T47D (cell line): ENCODE measurements around the gene VGLL1.

Experiments used
- DNase-seq, 2 experiments: peaks; one replicate each; pipeline versions ENCODE4 v3.0.0 to v3.0.0-alpha.2; 2011 to 2012; ENCODE audit warnings: low read depth in 1 of 2, low spot score in 1 of 2
- JUND ChIP-seq: IDR thresholded peaks from 2 replicates; pipeline ENCODE4 v1.6.1; 2012; ENCODE audit warnings: low read depth
- in situ Hi-C: cut with HindIII; loops from 2 replicates; pipeline ENCODE4 v1.10.0; 2016; ENCODE audit warnings: low sequenced_read_pairs, low pct_unique_long_range_greater_than_20kb

VGLL1 gene

DNA sequence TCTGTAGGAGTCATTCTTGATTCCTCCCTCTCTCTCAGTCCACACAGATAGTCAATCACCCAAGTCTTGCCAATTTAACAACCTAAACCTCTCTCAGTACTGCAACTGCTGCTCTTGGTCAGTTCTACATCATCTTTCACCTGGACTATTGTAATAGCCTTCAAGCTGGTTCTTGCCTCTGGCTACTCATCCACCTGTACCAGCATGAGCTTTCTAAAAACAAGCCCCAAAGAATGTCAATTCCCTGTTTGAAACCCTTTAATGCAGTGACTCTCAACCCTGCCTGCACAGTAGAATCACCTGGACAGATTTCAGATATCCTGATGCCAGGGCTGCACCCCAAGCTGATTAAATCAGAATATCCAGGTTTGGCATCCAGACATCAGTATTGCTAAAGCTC is 48.3 kb downstream of the VGLL1 start:
- in situ Hi-C loops, result no loop called here
- no peak for TF ChIP-seq JUND
- no peak for DNase-seq

DNA sequence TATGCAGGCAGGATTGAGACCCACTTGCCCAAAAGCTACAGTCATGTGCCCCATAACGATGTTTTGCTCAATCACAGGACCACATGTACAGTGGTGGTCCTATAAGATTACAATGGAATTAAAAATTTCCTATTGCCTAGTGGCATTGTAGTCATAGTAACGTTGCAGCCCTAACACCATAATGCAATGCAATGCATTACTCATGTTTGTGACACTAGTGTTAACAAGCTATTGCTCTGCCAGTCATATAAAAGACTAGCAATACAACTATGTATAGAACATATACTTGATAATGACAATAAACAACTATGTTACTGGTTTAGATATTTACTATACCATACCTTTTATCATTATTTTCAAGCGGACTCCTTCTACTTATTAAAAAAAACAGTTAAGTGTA is 50.6 kb downstream of the VGLL1 start:
- in situ Hi-C loops, result no loop called here
- no peak for DNase-seq
- TF ChIP-seq JUND, result no peak

GRCh38 chrX:136584545-136584944 is 52.5 kb downstream of the VGLL1 start:
- in situ Hi-C loops, result no loop called here
- DNase-seq, result no peak
- no peak for TF ChIP-seq JUND

GRCh38 chrX:136585262-136585661 is 53.2 kb downstream of the VGLL1 start:
- in situ Hi-C loops, result no loop called here
- no peak for DNase-seq
- TF ChIP-seq JUND, result no peak

- no peak for DNase-seq
- in situ Hi-C loops, result no loop called here
- no peak for TF ChIP-seq JUND
These were observed 53.9 kb downstream of the VGLL1 start for GRCh38 chrX:136585960-136586359.

GRCh38 chrX:136586386-136586785 is 54.4 kb downstream of the VGLL1 start:
- no peak for TF ChIP-seq JUND
- in situ Hi-C loops, result no loop called here
- no peak for DNase-seq

DNA sequence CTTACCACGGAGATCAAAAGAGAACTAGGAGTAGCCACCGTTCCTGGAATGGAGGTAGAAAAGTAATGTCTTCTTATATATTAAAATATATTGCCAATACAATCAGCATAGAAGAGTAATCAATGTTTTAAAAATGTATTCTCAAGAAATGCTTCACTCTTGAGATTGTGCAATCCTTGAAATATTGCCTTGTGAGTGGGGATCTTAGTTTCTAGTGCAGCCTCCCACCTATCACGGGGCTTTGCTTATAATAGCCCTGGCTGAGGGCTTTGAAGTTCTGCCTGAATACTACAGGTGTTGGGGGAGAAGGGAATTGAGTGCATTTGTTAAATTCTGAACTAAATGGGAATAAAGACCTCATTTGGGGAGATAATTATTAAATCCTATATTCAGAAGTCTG is 55.5 kb downstream of the VGLL1 start:
- no peak for DNase-seq
- in situ Hi-C loops, result no loop called here
- TF ChIP-seq JUND, result no peak

GRCh38 chrX:136588036-136588435 is 56.0 kb downstream of the VGLL1 start:
- TF ChIP-seq JUND, result no peak
- in situ Hi-C loops, result no loop called here

DNA sequence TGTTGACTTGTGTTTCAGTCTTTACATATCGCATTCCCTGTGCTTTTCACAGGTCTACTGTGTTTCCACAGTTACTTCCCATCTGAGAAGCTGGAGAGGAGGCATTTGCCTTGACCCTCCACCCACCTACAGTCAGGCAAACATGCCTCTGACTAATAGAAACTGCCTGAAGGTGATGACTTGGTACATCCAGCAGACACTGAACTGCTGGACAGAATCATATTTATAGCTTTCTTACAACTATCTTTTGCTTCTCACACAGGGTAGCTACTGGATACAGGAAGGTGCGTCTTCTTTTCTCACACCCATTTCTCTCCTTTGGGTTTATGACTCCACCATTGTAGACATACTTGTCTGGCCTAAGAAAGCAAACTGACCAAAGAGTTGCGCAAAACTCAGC is 58.0 kb downstream of the VGLL1 start:
- no peak for DNase-seq
- TF ChIP-seq JUND, result no peak
- in situ Hi-C loops, result no loop called here

More at GRCh38 chrX:136588036-136588435, 56.0 kb downstream of the VGLL1 start:
- no peak for DNase-seq

DNA sequence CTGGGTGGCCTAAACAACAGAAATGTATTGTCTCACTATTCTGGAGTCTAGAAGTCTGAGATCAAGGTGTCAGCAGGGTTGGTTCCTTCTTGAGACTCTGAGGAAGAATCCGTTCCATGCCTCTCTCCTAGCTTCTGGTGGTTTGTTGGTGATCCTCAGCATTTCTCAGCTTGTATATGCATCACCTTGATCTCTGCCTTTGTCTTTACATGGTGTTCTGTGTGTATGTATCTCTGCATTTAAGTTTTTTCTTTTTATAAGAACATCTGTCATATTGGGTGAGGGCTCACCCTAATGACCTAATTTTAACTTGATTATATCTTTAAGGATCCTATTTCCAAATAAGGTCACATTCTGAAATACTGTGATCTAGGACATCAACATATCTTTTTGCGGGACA is 65.3 kb downstream of the VGLL1 start:
- no peak for DNase-seq
- in situ Hi-C loops, result no loop called here
- no peak for TF ChIP-seq JUND

DNA sequence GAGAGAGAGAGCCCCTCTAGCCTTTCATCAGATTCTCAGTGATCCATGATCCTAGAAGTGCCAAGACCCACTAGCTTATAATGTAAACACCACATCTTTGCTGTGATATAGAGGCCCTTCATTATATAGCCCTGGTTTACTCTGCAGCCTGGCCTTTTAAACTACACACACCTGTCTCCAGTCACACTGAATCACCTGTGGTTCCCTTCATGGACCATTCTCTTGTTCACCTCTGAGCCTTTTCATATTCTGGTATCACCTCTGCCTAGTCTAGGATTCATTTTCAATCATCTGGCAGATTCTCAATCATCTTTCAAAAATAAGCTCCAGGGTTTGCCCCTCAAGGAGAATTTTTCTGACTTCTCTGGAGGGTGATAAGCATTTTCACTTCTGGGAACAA is 65.9 kb downstream of the VGLL1 start:
- in situ Hi-C loops, result no loop called here
- DNase-seq, result no peak
- TF ChIP-seq JUND, result no peak

- no peak for DNase-seq
- TF ChIP-seq JUND, result no peak
- in situ Hi-C loops, result no loop called here
These were observed 66.6 kb downstream of the VGLL1 start for GRCh38 chrX:136598631-136599030.

GRCh38 chrX:136600059-136600458 is 68.0 kb downstream of the VGLL1 start:
- no peak for DNase-seq
- no peak for TF ChIP-seq JUND
- in situ Hi-C loops, result no loop called here
